Body of pancreas (tissue), 4 donors: ENCODE results near the gene PLCB1. TPM values are rescaled to one million over a fixed set of nuclear protein-coding genes. Genes with fewer than 3 reads are reported as not detected.

Experiments used
- ATAC-seq: fragments of 150-250 bp; one replicate; pipeline ENCODE4 v1.9.1; 2016
- DNase-seq, 4 donors: peaks; one replicate each; pipeline ENCODE4 v3.0.0-alpha.2; 2019
- H3K27ac ChIP-seq, 4 donors: fragments of 200-600 bp; sonication (generic); 1 replicate in 3 of 4; 2 replicates in 1 of 4; pipeline versions ENCODE4 v1.5.1 to v1.6.1; 2016 to 2019; ENCODE audit warnings: mild to moderate bottlenecking in 1 of 4, mixed read lengths in 1 of 4, moderate library complexity in 1 of 4
- H3K27me3 ChIP-seq, 2 donors: fragments of 200-600 bp; sonication (generic); one replicate each; pipeline ENCODE4 v1.6.0; 2016; ENCODE audit warnings: mild to moderate bottlenecking in 1 of 2
- H3K36me3 ChIP-seq, 2 donors: fragments of 200-600 bp; sonication (generic); replicated peaks in 1 of 2; 2 replicates each; pipeline ENCODE4 v1.5.1; 2016; ENCODE audit warnings: low read depth in 2 of 2; ENCODE audit not compliant: insufficient read depth in 1 of 2
- H3K4me1 ChIP-seq: fragments of 200-600 bp; sonication (generic); one replicate; pipeline ENCODE4 v1.6.0; 2016
- H3K4me3 ChIP-seq, 2 donors: fragments of 200-600 bp; sonication (generic); 1 replicate in 1 of 2; 2 replicates in 1 of 2; pipeline ENCODE4 v1.5.1; 2016 to 2019
- H3K9me3 ChIP-seq, 3 donors: fragments of 200-600 bp; sonication (generic); 1 replicate in 2 of 3; 2 replicates in 1 of 3; pipeline ENCODE4 v1.5.1; 2016
- CTCF ChIP-seq, 7 experiments: fragments of 450-650 bp in 4 of 7; fragments of 200-600 bp in 3 of 7; sonication (generic) in 3 of 7; IDR thresholded peaks; one replicate each; pipeline ENCODE4 v1.5.1; 2016 to 2019; ENCODE audit warnings: antibody characterized with exemption in 7 of 7
- POLR2A ChIP-seq, 3 donors: fragments of 450-650 bp; IDR thresholded peaks; one replicate each; pipeline ENCODE4 v1.6.1; 2016; ENCODE audit warnings: antibody characterized with exemption in 3 of 3, mild to moderate bottlenecking in 2 of 3
- WGBS, 2 donors: methylation state at CpG; one replicate each; pipeline ENCODE4 v1.1.5; 2017; 5-methylcytosine and 5-hydroxymethylcytosine counted together
- intact Hi-C: fragments of 100-400 bp; cut with DNase I; formaldehyde crosslinking; loops from one replicate; pipeline ENCODE4 v1.15.1; 2023
- total RNA-seq, 2 donors: library from RNA; depleted of rRNA; stranded (reverse); fragments of >200 nt; gene quantifications; one replicate each; pipeline ENCODE4 v1.1.0, GENCODE V29; 2016

The PLCB1 gene
- total RNA-seq, 2 donors from 2014 or later = 32.9 to 46.1 TPM

GRCh38 chr20:8837396-8837795 lies 705.3 kb downstream of the PLCB1 start:
- ATAC-seq (no peak), DNase-seq (no peak)
- H3K4me1 ChIP-seq = no peaks in the 10 kb centered on the region
- TF ChIP-seq POLR2A (IDR thresholded peaks at IDR 0.05) (no peak), CTCF (IDR thresholded peaks at IDR 0.05) (no peak)
- no peak overlapping the region for H3K4me3 ChIP-seq
- H3K9me3 ChIP-seq = no peaks in the 10 kb centered on the region
- intact Hi-C loops = no loop called here
- no peaks in the 10 kb centered on the region for H3K36me3 ChIP-seq
- no peaks in the 10 kb centered on the region for H3K27me3 ChIP-seq
- H3K27ac ChIP-seq = no peak overlapping the region

- 90 to 94% methylated on average over 13 of the region's 13 CpGs for WGBS, 2 donors
- no peaks in the 10 kb centered on the region for H3K9me3 ChIP-seq
- ATAC-seq (no peak), DNase-seq (no peak)
- H3K4me3 ChIP-seq = no peak overlapping the region
- no peaks in the 10 kb centered on the region for H3K4me1 ChIP-seq
- intact Hi-C loops = no loop called here
- no peak overlapping the region for H3K27ac ChIP-seq
- H3K36me3 ChIP-seq = no peaks in the 10 kb centered on the region
- no peaks in the 10 kb centered on the region for H3K27me3 ChIP-seq
- TF ChIP-seq CTCF (IDR thresholded peaks at IDR 0.05) = no peak
- TF ChIP-seq POLR2A (IDR thresholded peaks at IDR 0.05) = no peak
These were observed 710.5 kb downstream of the PLCB1 start for GRCh38 chr20:8842525-8842924.

GRCh38 chr20:8844179-8844578 lies 712.1 kb downstream of the PLCB1 start:
- ATAC-seq = no peak
- Histone ChIP-seq H3K27ac (no peak overlapping the region), H3K36me3 (no peaks in the 10 kb centered on the region), H3K4me3 (no peak overlapping the region), H3K27me3 (no peaks in the 10 kb centered on the region), H3K9me3 (no peaks in the 10 kb centered on the region), H3K4me1 (no peaks in the 10 kb centered on the region)
- 72 to 81% methylated on average over 5 of the region's 5 CpGs for WGBS, 2 donors
- no peak for DNase-seq
- TF ChIP-seq POLR2A (IDR thresholded peaks at IDR 0.05) = no peak
- no peak for TF ChIP-seq CTCF (IDR thresholded peaks at IDR 0.05)
- intact Hi-C loops = no loop called here

GRCh38 chr20:8849990-8850389 lies 717.9 kb downstream of the PLCB1 start:
- ATAC-seq = no peak
- WGBS, 2 donors = 84 to 90% methylated on average over 7 of the region's 7 CpGs

More at GRCh38 chr20:8849990-8850389, 717.9 kb downstream of the PLCB1 start:
- no peak for DNase-seq
- no peaks in the 10 kb centered on the region for H3K4me1 ChIP-seq
- no peak overlapping the region for H3K4me3 ChIP-seq
- TF ChIP-seq POLR2A (IDR thresholded peaks at IDR 0.05) (no peak), CTCF (IDR thresholded peaks at IDR 0.05) (no peak)
- H3K36me3 ChIP-seq = no peaks in the 10 kb centered on the region
- no peaks in the 10 kb centered on the region for H3K9me3 ChIP-seq
- H3K27me3 ChIP-seq = no peaks in the 10 kb centered on the region
- H3K27ac ChIP-seq = no peak overlapping the region
- intact Hi-C loops = no loop called here
